Peyer's patch (tissue), 4 donors: Measurements from ENCODE around the gene CYBB.
"Not testable (repeated sequence)": the region's sequence is repeated elsewhere in the genome, so short reads cannot be mapped to it uniquely, and the experiment has no call there.

Experiments
- CTCF ChIP-seq, 6 experiments: fragments of 450-650 bp in 4 of 6; fragments of 200-600 bp in 2 of 6; sonication (generic) in 1 of 6; IDR thresholded peaks; one replicate each; pipeline ENCODE4 v1.5.1; 2017 to 2019; ENCODE audit warnings: antibody characterized with exemption in 6 of 6, mild to moderate bottlenecking in 3 of 6, moderate library complexity in 1 of 6
- POLR2A ChIP-seq, 2 donors: fragments of 450-650 bp; IDR thresholded peaks; one replicate each; pipeline ENCODE4 v1.5.1; 2017; ENCODE audit warnings: antibody characterized with exemption in 2 of 2, mild to moderate bottlenecking in 2 of 2, moderate library complexity in 2 of 2

GRCh38 chrX:37768866-37769265 lies 11.0 kb upstream of the CYBB start:
- not testable (repeated sequence) for TF ChIP-seq CTCF, POLR2A (IDR thresholded peaks at IDR 0.05)
